PFSK-1 (cell line): ENCODE measurements around the gene CUL7.

Experiments
- FOXP2 ChIP-seq: optimal IDR thresholded peaks from 2 replicates; pipeline ENCODE3; 2011; ENCODE audit warnings: borderline replicate concordance, control low read depth, inconsistent platforms; ENCODE audit not compliant: insufficient read depth; ENCODE audit errors: extremely low read length, extremely low read depth
- POLR2AphosphoS5 ChIP-seq: IDR thresholded peaks from 2 replicates; pipeline ENCODE4 v1.6.1; 2012; ENCODE audit warnings: low read depth, mild to moderate bottlenecking, control low read depth, low read length, moderate library complexity
- REST ChIP-seq, 2 experiments: IDR thresholded peaks; 2 replicates each; pipeline versions ENCODE4 v1.6.1 to v1.8.0; 2011 to 2012; ENCODE audit warnings: low read depth in 2 of 2, low read length in 2 of 2, control low read depth in 1 of 2, inconsistent platforms in 1 of 2, mild to moderate bottlenecking in 1 of 2, moderate library complexity in 1 of 2; ENCODE audit not compliant: insufficient read depth in 1 of 2
- SIN3A ChIP-seq: IDR thresholded peaks from 2 replicates; pipeline ENCODE4 v1.6.1; 2012; ENCODE audit warnings: mild to moderate bottlenecking, low read length, moderate library complexity, borderline replicate concordance; ENCODE audit not compliant: insufficient read depth
- TAF1 ChIP-seq: IDR thresholded peaks from 2 replicates; pipeline ENCODE4 v1.6.1; 2012; ENCODE audit warnings: low read length, control low read depth, borderline replicate concordance; ENCODE audit not compliant: insufficient read depth

CUL7 gene

GRCh38 chr6:42988486-42989020 is 65.1 kb downstream of the CUL7 start:
- TF ChIP-seq REST (IDR thresholded peaks at IDR 0.05; ENCODE audit: insufficient read depth in 1 of 2, low read depth in 2 of 2, low read length in 2 of 2) (no peak), TAF1 (no peak), FOXP2 (no peak), POLR2AphosphoS5 (no peak), SIN3A (no peak)
